Caco-2 (cell line): ENCODE measurements around the gene PHLDB1. TPM values are rescaled to one million over a fixed set of nuclear protein-coding genes. Genes with fewer than 3 reads are reported as not detected.

Experiments used
- BruUV-seq: library from RNA; stranded (reverse); fragments of 400-500 nt; replicated peaks from 2 replicates; lab custom pipeline; 2021; lab: Mats Ljungman, UMichigan
- CTCF ChIA-PET: fragments of 300-600 bp; sonication (Branson Sonifier 250); formaldehyde crosslinking; loops from one replicate; lab custom pipeline; 2022; ENCODE audit warnings: antibody characterized with exemption; lab: Charles Lee
- POLR2A ChIA-PET: fragments of 300-600 bp; sonication (Branson Sonifier 250); formaldehyde crosslinking; loops from one replicate; lab custom pipeline; 2022; ENCODE audit warnings: antibody characterized with exemption; lab: Charles Lee
- DNase-seq, 2 experiments: peaks; one replicate each; pipeline versions ENCODE4 v3.0.0 to v3.0.0-alpha.2; 2020 to 2022
- H3K27me3 ChIP-seq: replicated peaks from 2 replicates; pipeline ENCODE4 v1.6.0; 2011; ENCODE audit warnings: low read length; ENCODE audit not compliant: control insufficient read depth, insufficient read depth
- H3K36me3 ChIP-seq: 2 replicates; pipeline ENCODE4 v1.5.1; 2011; ENCODE audit warnings: low read length; ENCODE audit not compliant: control insufficient read depth, insufficient read depth
- H3K4me1 ChIP-seq: fragments of 250-450 bp; sonication (Bioruptor Pico); 2 replicates; pipeline ENCODE4 v1.5.1; 2020; ENCODE audit warnings: mild to moderate bottlenecking
- H3K4me3 ChIP-seq: 2 replicates; pipeline ENCODE4 v1.5.1; 2011; ENCODE audit warnings: low read depth, mild to moderate bottlenecking, control low read depth, low read length
- H3K9me3 ChIP-seq: fragments of 250-450 bp; sonication (Bioruptor Pico); 2 replicates; pipeline ENCODE4 v1.5.1; 2020; ENCODE audit warnings: mild to moderate bottlenecking, moderate library complexity
- H3K27ac Mint-ChIP-seq: one replicate; pipeline ENCODE4 v1.8.0; 2022; ENCODE audit warnings: mixed read lengths; ENCODE audit not compliant: unreplicated experiment
- H3K27me3 Mint-ChIP-seq: one replicate; pipeline ENCODE4 v1.8.0; 2022; ENCODE audit warnings: mixed read lengths; ENCODE audit not compliant: insufficient read depth, unreplicated experiment
- H3K36me3 Mint-ChIP-seq: one replicate; pipeline ENCODE4 v1.8.0; 2022; ENCODE audit warnings: mild to moderate bottlenecking, mixed read lengths; ENCODE audit not compliant: insufficient read depth, unreplicated experiment
- H3K4me1 Mint-ChIP-seq: one replicate; pipeline ENCODE4 v1.8.0; 2022; ENCODE audit warnings: low read depth, mixed read lengths; ENCODE audit not compliant: unreplicated experiment
- H3K4me3 Mint-ChIP-seq: one replicate; pipeline ENCODE4 v1.8.0; 2022; ENCODE audit warnings: mild to moderate bottlenecking, moderate library complexity, mixed read lengths; ENCODE audit not compliant: unreplicated experiment
- H3K9me3 Mint-ChIP-seq: one replicate; pipeline ENCODE4 v1.8.0; 2022; ENCODE audit warnings: mixed read lengths; ENCODE audit not compliant: unreplicated experiment
- CTCF ChIP-seq, 2 experiments: fragments of 200-600 bp in 1 of 2; IDR thresholded peaks; 1 replicate in 1 of 2; 2 replicates in 1 of 2; pipeline versions ENCODE4 v1.5.1 to v1.8.0; 2011 to 2022; ENCODE audit warnings: antibody characterized with exemption in 1 of 2, control low read depth in 1 of 2, inconsistent platforms in 1 of 2, low read depth in 1 of 2, low read length in 1 of 2, mild to moderate bottlenecking in 1 of 2, moderate library complexity in 1 of 2; ENCODE audit not compliant: insufficient read depth in 1 of 2, severe bottlenecking in 1 of 2, unreplicated experiment in 1 of 2
- intact Hi-C: fragments of 100-400 bp; cut with micrococcal nuclease; formaldehyde crosslinking; loops from one replicate; pipeline ENCODE4 v1.10.0; 2022; ENCODE audit not compliant: unreplicated experiment
- total RNA-seq: library from RNA; stranded (reverse); gene quantifications from 2 replicates; pipeline ENCODE4 v1.2.3, GENCODE V29; 2022

Gene PHLDB1
- total RNA-seq, 1 experiment from 2014 or later: 72.1 TPM

DNA sequence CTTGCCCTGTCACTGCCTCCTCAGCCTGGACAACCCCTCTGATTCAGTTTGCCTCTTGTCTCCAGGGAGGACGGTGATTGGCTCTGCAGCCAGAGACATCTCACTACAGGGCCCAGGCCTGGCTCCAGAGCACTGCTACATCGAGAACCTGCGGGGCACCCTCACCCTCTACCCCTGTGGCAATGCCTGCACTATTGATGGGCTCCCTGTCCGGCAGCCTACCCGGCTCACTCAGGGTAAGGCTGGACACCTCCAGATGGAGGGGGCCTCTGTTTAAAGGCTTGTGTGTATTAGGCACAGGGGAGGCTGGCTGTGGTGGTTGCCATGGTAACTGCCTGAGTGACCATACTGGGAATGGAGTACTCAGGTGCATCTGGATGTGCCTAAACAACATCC is 8.6 kb downstream of the PHLDB1 start:
- intact Hi-C loops: no loop called here
- Mint-ChIP-seq H3K27ac (peak overlapping the region; percentile 81), H3K4me3 (no peak overlapping the region), H3K9me3 (no peaks in the 10 kb centered on the region), H3K36me3 (peaks cover 13% of the 10 kb centered on the region), H3K27me3 (no peaks in the 10 kb centered on the region), H3K4me1 (peaks cover 48% of the 10 kb centered on the region)
- DNase-seq: peak; percentile 42 to 49
- Histone ChIP-seq H3K4me1 (peaks cover 74% of the 10 kb centered on the region), H3K27me3 (no peaks in the 10 kb centered on the region), H3K36me3 (no peaks in the 10 kb centered on the region), H3K9me3 (no peaks in the 10 kb centered on the region), H3K4me3 (no peak overlapping the region)
- ChIA-PET POLR2A (no interaction called here), CTCF (interaction anchor here (0.9 kb wide), 1 partner anchor 21 kb away, joined by 3 read pairs; no protein-coding TSS in a partner anchor)
- BruUV-seq: no TSS peak
- no peak for TF ChIP-seq CTCF (IDR thresholded peaks at IDR 0.05; ENCODE audit: insufficient read depth in 1 of 2, low read depth in 1 of 2, low read length in 1 of 2, severe bottlenecking in 1 of 2, unreplicated experiment in 1 of 2)

DNA sequence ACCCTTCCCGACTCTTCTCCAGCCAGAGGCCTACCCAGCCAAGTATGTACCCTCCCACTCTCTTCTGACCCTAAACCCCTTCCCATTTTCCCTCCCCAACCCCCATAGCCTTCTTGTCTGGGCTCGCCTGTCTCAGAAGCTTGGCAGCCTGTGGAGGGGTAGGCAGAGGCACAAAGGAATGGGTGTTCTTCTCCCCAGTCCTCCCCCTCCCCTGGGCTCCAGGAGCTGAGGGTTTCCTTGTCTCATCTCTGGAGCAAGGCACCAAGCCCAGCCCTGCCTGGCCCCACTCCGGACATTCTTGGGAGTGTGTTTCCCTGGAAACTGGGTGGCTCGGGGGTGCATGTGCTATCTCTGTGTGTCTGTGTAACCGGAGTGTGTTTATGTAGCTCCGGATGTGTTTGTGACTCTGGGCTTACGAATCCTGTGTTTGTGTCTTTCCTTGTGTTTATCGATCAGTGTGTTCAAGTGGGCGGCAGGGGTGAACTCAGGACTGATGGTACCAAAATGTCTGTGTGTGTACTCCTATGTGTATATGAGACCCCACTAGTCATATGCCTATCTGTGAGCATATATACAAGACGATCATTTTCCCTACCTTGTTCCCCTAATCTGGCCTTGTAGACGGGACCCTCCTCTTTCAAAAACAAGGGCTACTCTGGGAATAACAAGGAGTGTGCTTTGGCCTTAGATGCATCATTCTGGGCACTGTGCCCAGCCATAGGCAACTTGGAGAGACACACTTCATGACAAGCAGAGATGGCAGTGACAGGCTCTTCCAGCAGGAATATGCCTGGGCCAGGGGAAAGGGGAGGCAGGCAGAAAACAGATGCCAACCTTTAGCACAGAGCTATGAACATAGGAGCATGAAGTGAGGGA is 10.9 kb downstream of the PHLDB1 start:
- no peaks in the 10 kb centered on the region for H3K9me3 Mint-ChIP-seq
- Histone ChIP-seq H3K9me3 (no peaks in the 10 kb centered on the region), H3K36me3 (no peaks in the 10 kb centered on the region), H3K4me1 (peaks cover 75% of the 10 kb centered on the region), H3K27me3 (no peaks in the 10 kb centered on the region), H3K4me3 (no peak overlapping the region)
- H3K36me3 Mint-ChIP-seq: peaks cover 11% of the 10 kb centered on the region
- POLR2A ChIA-PET: interaction anchor here (0.6 to 0.8 kb wide), 2 partner anchors 14 to 254 kb away, joined by 3 to 6 read pairs; no protein-coding TSS in a partner anchor
- BruUV-seq: no TSS peak
- intact Hi-C loops: no loop called here
- H3K4me1 Mint-ChIP-seq: peaks cover 52% of the 10 kb centered on the region
- H3K27me3 Mint-ChIP-seq: no peaks in the 10 kb centered on the region
- no peak for DNase-seq
- peak overlapping the region; percentile 2 for H3K4me3 Mint-ChIP-seq
- H3K27ac Mint-ChIP-seq: peak overlapping the region; percentile 33
- TF ChIP-seq CTCF (IDR thresholded peaks at IDR 0.05; ENCODE audit: insufficient read depth in 1 of 2, low read depth in 1 of 2, low read length in 1 of 2, severe bottlenecking in 1 of 2, unreplicated experiment in 1 of 2): no peak
- CTCF ChIA-PET: interaction anchor here (0.6 to 1.1 kb wide), 3 partner anchors 10 to 312 kb away, joined by 3 to 4 read pairs (median 3); no protein-coding TSS in a partner anchor

DNA sequence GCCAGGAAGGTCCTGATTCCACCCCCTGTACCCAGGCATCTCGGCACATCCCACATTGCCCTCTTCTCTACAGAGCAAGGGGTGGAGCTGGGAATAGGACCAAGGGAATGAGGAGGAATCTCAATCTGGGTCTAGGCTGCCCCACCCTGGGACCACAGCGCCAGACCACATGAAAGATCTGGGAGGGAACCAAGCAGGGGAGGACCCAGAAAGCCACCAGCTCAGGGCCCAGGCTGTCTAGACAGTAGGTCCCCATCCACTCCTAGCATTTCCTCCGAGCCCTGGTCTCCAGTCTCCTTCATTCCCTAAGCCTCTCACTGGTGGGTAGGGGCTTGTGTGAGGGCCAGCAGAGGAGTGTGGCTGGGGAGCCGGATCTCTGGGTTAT is 11.6 kb downstream of the PHLDB1 start:
- Mint-ChIP-seq H3K9me3 (no peaks in the 10 kb centered on the region), H3K36me3 (peaks cover 11% of the 10 kb centered on the region), H3K4me3 (no peak overlapping the region), H3K27ac (peak overlapping the region; percentile 93), H3K4me1 (peaks cover 52% of the 10 kb centered on the region), H3K27me3 (no peaks in the 10 kb centered on the region)
- Histone ChIP-seq H3K36me3 (no peaks in the 10 kb centered on the region), H3K9me3 (no peaks in the 10 kb centered on the region), H3K4me1 (peaks cover 71% of the 10 kb centered on the region), H3K4me3 (no peak overlapping the region), H3K27me3 (no peaks in the 10 kb centered on the region)
- ChIA-PET CTCF (interaction anchor here (0.6 to 1.1 kb wide), 2 partner anchors 10 to 312 kb away, joined by 3 to 4 read pairs; no protein-coding TSS in a partner anchor), POLR2A (interaction anchor here (1.0 kb wide), 1 partner anchor 16 kb away, joined by 3 read pairs; no protein-coding TSS in a partner anchor)
- BruUV-seq: no TSS peak
- no peak for DNase-seq
- intact Hi-C loops: no loop called here
- TF ChIP-seq CTCF (IDR thresholded peaks at IDR 0.05; ENCODE audit: insufficient read depth in 1 of 2, low read depth in 1 of 2, low read length in 1 of 2, severe bottlenecking in 1 of 2, unreplicated experiment in 1 of 2): no peak
